Spleen (tissue), 11 donors: ENCODE results near the gene C15orf39. TPM values are rescaled to one million over a fixed set of nuclear protein-coding genes. Genes with fewer than 3 reads are reported as not detected.

ENCODE experiments used
- DNase-seq: peaks from one replicate; pipeline ENCODE4 v3.0.0-alpha.2; 2020
- H3K27ac ChIP-seq, 8 donors: fragments of 200-600 bp; sonication (generic) in 7 of 8; 1 replicate in 4 of 8; 2 replicates in 4 of 8; pipeline versions ENCODE4 v1.5.0 to v1.8.0; 2016 to 2021; ENCODE audit warnings: inconsistent platforms in 4 of 8, mild to moderate bottlenecking in 4 of 8, moderate library complexity in 1 of 8
- H3K27me3 ChIP-seq, 7 donors: fragments of 200-600 bp; sonication (generic) in 6 of 7; replicated peaks in 1 of 7; 1 replicate in 4 of 7; 2 replicates in 3 of 7; pipeline versions ENCODE4 v1.5.0 to v1.8.0; 2016 to 2021; ENCODE audit warnings: inconsistent platforms in 3 of 7, mild to moderate bottlenecking in 1 of 7
- H3K36me3 ChIP-seq, 6 donors: fragments of 200-600 bp; sonication (generic) in 5 of 6; 1 replicate in 4 of 6; 2 replicates in 2 of 6; pipeline versions ENCODE4 v1.5.0 to v1.8.0; 2016 to 2021; ENCODE audit warnings: inconsistent platforms in 2 of 6
- H3K4me1 ChIP-seq, 6 donors: fragments of 200-600 bp; sonication (generic) in 5 of 6; 1 replicate in 3 of 6; 2 replicates in 3 of 6; pipeline versions ENCODE4 v1.5.0 to v1.8.0; 2016 to 2021; ENCODE audit warnings: inconsistent platforms in 3 of 6
- H3K4me3 ChIP-seq, 8 donors: fragments of 200-600 bp; sonication (generic) in 7 of 8; 1 replicate in 4 of 8; 2 replicates in 4 of 8; pipeline versions ENCODE4 v1.5.0 to v1.8.0; 2016 to 2021; ENCODE audit warnings: inconsistent platforms in 4 of 8, mild to moderate bottlenecking in 4 of 8, moderate library complexity in 2 of 8
- H3K9me3 ChIP-seq, 8 donors: fragments of 200-600 bp; sonication (generic) in 7 of 8; 1 replicate in 4 of 8; 2 replicates in 4 of 8; pipeline versions ENCODE4 v1.5.0 to v1.8.0; 2016 to 2021; ENCODE audit warnings: inconsistent platforms in 4 of 8
- CTCF ChIP-seq, 11 experiments: fragments of 200-600 bp in 7 of 11; fragments of 450-650 bp in 4 of 11; sonication (generic) in 4 of 11; IDR thresholded peaks in 8 of 11; conservative IDR thresholded peaks in 3 of 11; 1 replicate in 7 of 11; 2 replicates in 4 of 11; pipeline versions ENCODE4 v1.4.0 to v1.8.0; 2016 to 2021; ENCODE audit warnings: antibody characterized with exemption in 11 of 11, inconsistent platforms in 4 of 11, mild to moderate bottlenecking in 1 of 11
- POLR2A ChIP-seq, 3 donors: fragments of 450-650 bp; IDR thresholded peaks; one replicate each; pipeline ENCODE4 v1.5.1; 2017; ENCODE audit warnings: antibody characterized with exemption in 3 of 3, mild to moderate bottlenecking in 1 of 3
- POLR2AphosphoS5 ChIP-seq, 3 donors: sonication (generic); formaldehyde crosslinking; IDR thresholded peaks; one replicate each; pipeline ENCODE4 v1.5.1; 2017; ENCODE audit warnings: antibody characterized with exemption in 3 of 3
- WGBS, 5 donors: extraction: QIAGEN DNeasy Blood & Tissue Kit in 3 of 5; methylation state at CpG; one replicate each; pipeline versions ENCODE4 v1.1.5 to v1.1.7; 2013 to 2018; 5-methylcytosine and 5-hydroxymethylcytosine counted together
- intact Hi-C: fragments of 100-400 bp; cut with DNase I; formaldehyde crosslinking; loops from one replicate; pipeline ENCODE4 v1.15.0; 2023; ENCODE audit warnings: low total_unique reads
- polyA plus RNA-seq, 3 donors: library from polyadenylated mRNA; stranded (reverse); fragments of 200-250 nt; gene quantifications; one replicate each; pipeline ENCODE4 v1.2.1, GENCODE V29; 2013
- total RNA-seq, 7 donors: library from RNA; depleted of rRNA in 3 of 7; stranded (reverse); fragments of >200 nt in 3 of 7; fragmentation: NEBNext Ultra II Directional in 4 of 7; extraction: Animal tissue kit (Norgen Biotek cat#: 25700) in 4 of 7; gene quantifications; one replicate each; pipeline versions ENCODE4 v1.1.0 to v1.2.1, GENCODE V29; 2016 to 2021
- donor health status: healthy with polysubstance abuse.
- donor health status: DM: no; HTN: no; CAD: no; lungs with moderate emphysema.
- donor health status: DM: no; HTN: no; CAD: no.
- donor health status: Bipolar disorder and iron deficiency.
- donor health status: healthy.
- donor health status: DM: no; HTN: no; CAD: no.
- donor health status: DM: yes; HTN: yes; CAD: no.

Gene C15orf39
- total and polyA plus RNA-seq, 10 donors: 6.9 to 70.2 (median 58.4) TPM

- 94 to 97% (median 94%) methylated on average over 5 to 7 of the region's 7 CpGs for WGBS, 5 donors
- H3K9me3 ChIP-seq: no peaks in the 10 kb centered on the region
- H3K27me3 ChIP-seq: no peaks in the 10 kb centered on the region
- no peak overlapping the region for H3K4me3 ChIP-seq
- no peaks in the 10 kb centered on the region for H3K36me3 ChIP-seq
- intact Hi-C loops: no loop called here
- DNase-seq: no peak
- TF ChIP-seq CTCF (IDR thresholded peaks at IDR 0.05 in 8 of 11, conservative IDR thresholded peaks at IDR 0.05 in 3 of 11): no peak
- TF ChIP-seq POLR2AphosphoS5 (IDR thresholded peaks at IDR 0.05): no peak
- no peak for TF ChIP-seq POLR2A (IDR thresholded peaks at IDR 0.05)
- peaks cover 0 to 48% (median 16%) of the 10 kb centered on the region in 6 donors for H3K4me1 ChIP-seq
- H3K27ac ChIP-seq: no peak overlapping the region
Observed at GRCh38 chr15:75158402-75158801, 43.3 kb upstream of the C15orf39 start.

- DNase-seq: no peak
- Histone ChIP-seq H3K27me3 (no peaks in the 10 kb centered on the region), H3K9me3 (no peaks in the 10 kb centered on the region), H3K4me1 (peaks cover 0 to 40% (median 8%) of the 10 kb centered on the region in 6 donors), H3K4me3 (no peak overlapping the region), H3K27ac (no peak overlapping the region), H3K36me3 (no peaks in the 10 kb centered on the region)
- WGBS, 5 donors: 75 to 83% (median 82%) methylated on average over 1 of the region's 1 CpG
- intact Hi-C loops: no loop called here
- TF ChIP-seq POLR2A (IDR thresholded peaks at IDR 0.05) (no peak), CTCF (IDR thresholded peaks at IDR 0.05 in 8 of 11, conservative IDR thresholded peaks at IDR 0.05 in 3 of 11) (no peak), POLR2AphosphoS5 (IDR thresholded peaks at IDR 0.05) (no peak)
Observed at GRCh38 chr15:75159244-75159643, 42.4 kb upstream of the C15orf39 start.

- H3K9me3 ChIP-seq: no peaks in the 10 kb centered on the region
- 67 to 88% (median 75%) methylated on average over 5 of the region's 5 CpGs for WGBS, 5 donors
- H3K36me3 ChIP-seq: no peaks in the 10 kb centered on the region
- no peaks in the 10 kb centered on the region for H3K27me3 ChIP-seq
- H3K4me1 ChIP-seq: peaks cover 0 to 27% (median 0%) of the 10 kb centered on the region in 6 donors
- H3K4me3 ChIP-seq: no peak overlapping the region
- intact Hi-C loops: no loop called here
- TF ChIP-seq POLR2A (IDR thresholded peaks at IDR 0.05) (no peak), CTCF (IDR thresholded peaks at IDR 0.05 in 8 of 11, conservative IDR thresholded peaks at IDR 0.05 in 3 of 11) (no peak), POLR2AphosphoS5 (IDR thresholded peaks at IDR 0.05) (no peak)
- no peak overlapping the region for H3K27ac ChIP-seq
- DNase-seq: no peak
Observed at GRCh38 chr15:75161106-75161916, 40.4 kb upstream of the C15orf39 start.

GRCh38 chr15:75161917-75162414 lies 39.7 kb upstream of the C15orf39 start:
- Histone ChIP-seq H3K27ac (no peak overlapping the region), H3K4me3 (no peak overlapping the region), H3K36me3 (no peaks in the 10 kb centered on the region), H3K4me1 (peaks cover 0 to 21% (median 0%) of the 10 kb centered on the region in 6 donors), H3K27me3 (no peaks in the 10 kb centered on the region), H3K9me3 (no peaks in the 10 kb centered on the region)
- intact Hi-C loops: no loop called here
- 56 to 79% (median 62%) methylated on average over 4 of the region's 4 CpGs for WGBS, 5 donors
- DNase-seq: peak; percentile 74
- TF ChIP-seq POLR2AphosphoS5 (IDR thresholded peaks at IDR 0.05) (no peak), CTCF (IDR thresholded peaks at IDR 0.05 in 8 of 11, conservative IDR thresholded peaks at IDR 0.05 in 3 of 11) (no peak), POLR2A (IDR thresholded peaks at IDR 0.05) (no peak)
